Ovary (tissue), 9 donors: ENCODE results near the gene MAP7D3. TPM values are rescaled to one million over a fixed set of nuclear protein-coding genes. Genes with fewer than 3 reads are reported as not detected.

Experiments used
- DNase-seq, 5 donors: peaks; one replicate each; pipeline ENCODE4 v3.0.0-alpha.2; 2019 to 2020
- H3K27ac ChIP-seq, 2 donors: fragments of 200-600 bp; one replicate each; pipeline versions ENCODE4 v1.5.1 to v1.8.0; 2019 to 2022
- H3K27me3 ChIP-seq: fragments of 200-600 bp; one replicate; pipeline ENCODE4 v1.8.0; 2022
- H3K36me3 ChIP-seq: fragments of 200-600 bp; sonication (generic); one replicate; pipeline ENCODE4 v1.5.1; 2019
- H3K4me1 ChIP-seq: one replicate; pipeline ENCODE4 v1.8.1; 2013; ENCODE audit warnings: mild to moderate bottlenecking, moderate library complexity; ENCODE audit not compliant: insufficient read depth
- H3K4me3 ChIP-seq: fragments of 200-600 bp; sonication (generic); one replicate; pipeline ENCODE4 v1.5.1; 2017
- H3K9me3 ChIP-seq, 2 donors: fragments of 200-600 bp in 1 of 2; sonication (generic) in 1 of 2; one replicate each; pipeline versions ENCODE4 v1.5.1 to v1.8.1; 2013 to 2019; ENCODE audit warnings: mild to moderate bottlenecking in 1 of 2, moderate library complexity in 1 of 2
- EP300 ChIP-seq: sonication (generic); formaldehyde crosslinking; IDR thresholded peaks from one replicate; pipeline ENCODE4 v1.6.1; 2017; ENCODE audit warnings: antibody characterized with exemption
- POLR2A ChIP-seq: fragments of 450-650 bp; IDR thresholded peaks from one replicate; pipeline ENCODE4 v1.6.1; 2017; ENCODE audit warnings: antibody characterized with exemption, mild to moderate bottlenecking, moderate library complexity
- WGBS, 3 donors: extraction: QIAGEN DNeasy Blood & Tissue Kit in 1 of 3; methylation state at CpG; one replicate each; pipeline versions ENCODE4 v1.1.5 to v1.1.7; 2013 to 2017; 5-methylcytosine and 5-hydroxymethylcytosine counted together
- intact Hi-C, 4 donors: fragments of 100-400 bp; cut with DNase I; formaldehyde crosslinking; loops; one replicate each; pipeline versions ENCODE4 v1.11.0 to v1.15.1; 2022 to 2023
- polyA plus RNA-seq, 2 donors: library from polyadenylated mRNA; stranded (reverse); fragments of 200-250 nt in 1 of 2; fragments of 350-450 nt in 1 of 2; fragmentation: Illumina TruSeq in 1 of 2; extraction: RNeasy Lipid Tissue Mini Kit (QIAGEN cat#74804) in 1 of 2; gene quantifications; one replicate each; pipeline ENCODE4 v1.2.3, GENCODE V29; 2013 to 2014
- total RNA-seq, 7 donors: library from RNA; depleted of rRNA in 2 of 7; stranded (reverse); fragments of >200 nt in 2 of 7; fragmentation: NEBNext Ultra II Directional in 3 of 7; extraction: Animal tissue kit (Norgen Biotek cat#: 25700) in 3 of 7; gene quantifications; one replicate each; pipeline versions ENCODE4 v1.1.0 to v1.2.4, GENCODE V29; 2016 to 2023
- TF ChIP-seq, protein P1 (sequence below), 3 donors: fragments of 450-650 bp in 2 of 3; fragments of 200-600 bp in 1 of 3; IDR thresholded peaks; one replicate each; pipeline versions ENCODE4 v1.5.1 to v1.8.0; 2016 to 2022; ENCODE audit warnings: antibody characterized with exemption in 3 of 3, mild to moderate bottlenecking in 1 of 3
- donor health status: DM: no; HTN: no; CAD: no; lungs with moderate emphysema.
- donor health status: DM: no; HTN: no; CAD: no.
- donor health status: Bipolar disorder and iron deficiency.
- donor health status: DM: yes; HTN: yes; CAD: no.
- donor health status: DM: no; HTN: no; CAD: no.
- donor health status: DM: yes; HTN: yes; CAD: no.

MAP7D3 gene
- total and polyA plus RNA-seq, 9 donors = 11.6 to 42.3 (median 29.3) TPM

DNA sequence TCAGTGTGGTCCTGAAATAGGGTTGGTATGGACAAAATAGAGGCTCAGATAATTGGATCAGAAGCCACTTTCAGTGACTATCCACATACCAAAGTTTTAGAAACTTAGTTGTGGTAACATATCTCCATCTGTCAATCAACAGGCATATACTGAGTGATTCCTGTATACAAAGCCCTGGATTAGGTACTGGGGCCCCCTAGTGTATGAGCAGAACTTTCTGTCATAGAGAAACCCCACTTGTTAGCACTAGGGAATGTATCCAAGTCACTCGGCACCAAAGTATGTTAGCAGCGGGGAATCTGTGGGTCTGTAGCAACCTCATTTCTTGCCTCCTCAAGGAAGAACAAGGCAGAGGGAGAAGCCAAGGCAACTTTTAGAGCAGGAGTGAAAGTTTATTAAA, 50.7 kb downstream of the MAP7D3 start:
- Histone ChIP-seq H3K4me1 (peaks cover 3% of the 10 kb centered on the region), H3K4me3 (no peak overlapping the region), H3K27me3 (no peaks in the 10 kb centered on the region), H3K27ac (no peak overlapping the region), H3K9me3 (no peaks in the 10 kb centered on the region), H3K36me3 (no peaks in the 10 kb centered on the region)
- DNase-seq = no peak
- intact Hi-C loops = loop anchor here in 2 of 4 donors (5.0 to 10.0 kb wide), 3 partner anchors 33 to 166 kb away; no protein-coding TSS in a partner anchor
- TF ChIP-seq, protein P1, sequence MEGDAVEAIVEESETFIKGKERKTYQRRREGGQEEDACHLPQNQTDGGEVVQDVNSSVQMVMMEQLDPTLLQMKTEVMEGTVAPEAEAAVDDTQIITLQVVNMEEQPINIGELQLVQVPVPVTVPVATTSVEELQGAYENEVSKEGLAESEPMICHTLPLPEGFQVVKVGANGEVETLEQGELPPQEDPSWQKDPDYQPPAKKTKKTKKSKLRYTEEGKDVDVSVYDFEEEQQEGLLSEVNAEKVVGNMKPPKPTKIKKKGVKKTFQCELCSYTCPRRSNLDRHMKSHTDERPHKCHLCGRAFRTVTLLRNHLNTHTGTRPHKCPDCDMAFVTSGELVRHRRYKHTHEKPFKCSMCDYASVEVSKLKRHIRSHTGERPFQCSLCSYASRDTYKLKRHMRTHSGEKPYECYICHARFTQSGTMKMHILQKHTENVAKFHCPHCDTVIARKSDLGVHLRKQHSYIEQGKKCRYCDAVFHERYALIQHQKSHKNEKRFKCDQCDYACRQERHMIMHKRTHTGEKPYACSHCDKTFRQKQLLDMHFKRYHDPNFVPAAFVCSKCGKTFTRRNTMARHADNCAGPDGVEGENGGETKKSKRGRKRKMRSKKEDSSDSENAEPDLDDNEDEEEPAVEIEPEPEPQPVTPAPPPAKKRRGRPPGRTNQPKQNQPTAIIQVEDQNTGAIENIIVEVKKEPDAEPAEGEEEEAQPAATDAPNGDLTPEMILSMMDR (IDR thresholded peaks at IDR 0.05) = no peak
- 60 to 89% (median 77%) methylated on average over 2 of the region's 2 CpGs for WGBS, 3 donors

DNA sequence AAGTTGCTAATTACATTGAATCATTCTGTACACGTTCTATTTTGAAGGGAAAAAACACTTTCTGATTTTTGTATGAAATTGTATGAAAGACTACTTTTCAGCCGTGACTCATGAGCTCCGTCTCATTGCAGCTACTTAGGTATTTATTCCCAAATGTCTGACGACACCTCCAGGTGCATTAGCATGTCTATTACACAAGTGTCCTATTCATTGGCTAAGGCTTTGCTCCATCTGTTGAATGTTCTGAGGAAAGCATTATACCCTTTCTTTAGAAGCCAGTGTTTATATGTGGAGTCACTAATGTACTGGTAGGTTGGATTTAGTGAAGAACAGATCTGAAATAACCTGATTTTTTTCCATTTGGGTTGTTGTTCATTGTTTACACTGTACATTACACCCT, 51.8 kb downstream of the MAP7D3 start:
- Histone ChIP-seq H3K27me3 (no peaks in the 10 kb centered on the region), H3K36me3 (no peaks in the 10 kb centered on the region), H3K9me3 (no peaks in the 10 kb centered on the region), H3K27ac (no peak overlapping the region), H3K4me3 (no peak overlapping the region), H3K4me1 (peaks cover 3% of the 10 kb centered on the region)
- TF ChIP-seq POLR2A (no peak), EP300 (no peak)
- TF ChIP-seq, protein P1 (IDR thresholded peaks at IDR 0.05) = no peak
- WGBS, 3 donors = 68 to 73% (median 70%) methylated on average over 4 of the region's 4 CpGs
- intact Hi-C loops = no loop called here
- DNase-seq = no peak

DNA sequence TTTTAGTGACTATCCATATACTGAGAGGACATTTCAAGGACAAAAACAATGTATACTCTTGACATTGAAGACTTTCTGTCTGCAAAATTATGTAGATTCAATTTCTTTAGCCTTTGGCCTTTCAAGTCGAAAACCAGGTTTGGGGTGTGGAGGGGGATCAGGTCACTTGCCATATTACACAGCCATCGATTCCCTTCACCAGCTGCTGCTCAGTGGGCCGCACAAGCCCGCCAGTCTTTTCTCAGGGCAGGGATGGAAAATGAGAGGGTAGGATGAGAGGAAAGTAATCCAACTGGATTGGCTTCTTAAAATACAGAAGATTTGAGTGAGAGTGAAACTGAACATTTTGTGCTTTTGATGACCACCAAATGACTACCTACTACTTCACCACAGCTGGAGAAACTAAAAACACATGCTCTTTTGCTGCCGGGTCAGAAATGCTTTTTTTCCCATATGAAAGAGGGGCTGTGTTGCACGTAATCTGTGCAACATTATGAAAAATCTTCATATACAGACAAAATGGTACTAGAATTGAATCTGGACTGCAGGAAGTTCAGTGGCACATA, 52.4 kb downstream of the MAP7D3 start:
- WGBS, 3 donors = 64 to 75% (median 72%) methylated on average over 6 of the region's 6 CpGs
- TF ChIP-seq, protein P1 (IDR thresholded peaks at IDR 0.05) = no peak
- TF ChIP-seq EP300 (no peak), POLR2A (no peak)
- H3K4me1 ChIP-seq = no peaks in the 10 kb centered on the region
- H3K36me3 ChIP-seq = no peaks in the 10 kb centered on the region
- H3K27ac ChIP-seq = no peak overlapping the region
- no peak for DNase-seq
- intact Hi-C loops = no loop called here
- no peaks in the 10 kb centered on the region for H3K27me3 ChIP-seq
- H3K4me3 ChIP-seq = no peak overlapping the region
- H3K9me3 ChIP-seq = no peaks in the 10 kb centered on the region

DNA sequence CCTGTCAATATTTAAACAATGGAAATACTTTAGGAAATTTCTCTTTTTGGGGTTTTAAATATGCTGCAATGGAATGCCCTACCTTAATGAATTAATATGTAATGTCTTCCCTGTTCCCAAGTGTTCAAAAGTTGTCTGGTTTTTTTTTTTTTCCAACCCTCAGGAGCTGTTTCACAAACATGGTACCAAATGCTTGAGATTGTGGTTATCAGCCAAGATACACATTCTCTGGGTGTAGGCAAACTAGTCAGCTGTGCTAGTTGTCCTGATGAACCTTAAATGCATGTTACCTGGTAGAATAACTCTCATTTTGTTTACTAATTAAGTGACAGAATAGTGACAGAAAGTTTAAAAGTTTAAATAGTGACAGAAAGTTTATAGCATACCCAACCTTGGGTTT, 53.2 kb downstream of the MAP7D3 start:
- intact Hi-C loops = no loop called here
- Histone ChIP-seq H3K4me1 (no peaks in the 10 kb centered on the region), H3K4me3 (no peak overlapping the region), H3K27ac (no peak overlapping the region), H3K36me3 (no peaks in the 10 kb centered on the region), H3K9me3 (no peaks in the 10 kb centered on the region), H3K27me3 (no peaks in the 10 kb centered on the region)
- DNase-seq = no peak
- TF ChIP-seq, protein P1 (IDR thresholded peaks at IDR 0.05) = no peak
- TF ChIP-seq POLR2A (no peak), EP300 (no peak)
